Naive thymus-derived CD4-positive, alpha-beta T cell (primary cell): ENCODE measurements around the gene EXOC1. TPM values are rescaled to one million over a fixed set of nuclear protein-coding genes. Genes with fewer than 3 reads are reported as not detected.

Experiments
- ATAC-seq: fragments of 150-1000 bp; cut with Tn5 transposase; 2 replicates; pipeline ENCODE4 v1.10.0; 2021; ENCODE audit warnings: mild to moderate bottlenecking, moderate library complexity
- CTCF ChIA-PET: fragments of 350-600 bp; sonication (Branson Sonifier 250); formaldehyde crosslinking; loops from one replicate; lab custom pipeline; 2021; ENCODE audit warnings: antibody characterized with exemption; lab: Charles Lee
- POLR2A ChIA-PET: fragments of 350-600 bp; sonication (Branson Sonifier 250); formaldehyde crosslinking; loops from one replicate; lab custom pipeline; 2021; ENCODE audit warnings: antibody characterized with exemption, inconsistent platforms; lab: Charles Lee
- DNase-seq, 9 donors: peaks; one replicate each; pipeline versions ENCODE4 v3.0.0 to v3.0.0-alpha.2; 2020 to 2022; ENCODE audit warnings: mixed read lengths in 1 of 9
- H3K27ac ChIP-seq: one replicate; pipeline ENCODE4 v1.7.0; 2013; ENCODE audit warnings: mild to moderate bottlenecking, low read depth, low read length, moderate library complexity
- H3K27me3 ChIP-seq, 2 donors: one replicate each; pipeline ENCODE4 v1.7.0; 2013; ENCODE audit warnings: low read length in 2 of 2, mild to moderate bottlenecking in 2 of 2, moderate library complexity in 2 of 2; ENCODE audit not compliant: control insufficient read depth in 2 of 2, insufficient read depth in 2 of 2
- H3K36me3 ChIP-seq, 3 experiments: 1 replicate in 2 of 3; 2 replicates in 1 of 3; pipeline ENCODE4 v1.7.0; 2013; ENCODE audit warnings: low read length in 3 of 3, mild to moderate bottlenecking in 3 of 3, moderate library complexity in 1 of 3; ENCODE audit not compliant: insufficient read depth in 3 of 3, control insufficient read depth in 2 of 3
- H3K4me1 ChIP-seq, 2 donors: one replicate each; pipeline ENCODE4 v1.7.0; 2013; ENCODE audit warnings: low read length in 2 of 2, mild to moderate bottlenecking in 2 of 2, moderate library complexity in 1 of 2; ENCODE audit not compliant: control insufficient read depth in 2 of 2, insufficient read depth in 2 of 2
- H3K4me3 ChIP-seq: 2 replicates; pipeline ENCODE4 v1.7.0; 2013; ENCODE audit warnings: mild to moderate bottlenecking, low read length
- H3K9me3 ChIP-seq, 3 experiments: 1 replicate in 2 of 3; 2 replicates in 1 of 3; pipeline ENCODE4 v1.7.0; 2013; ENCODE audit warnings: low read length in 3 of 3; ENCODE audit not compliant: control insufficient read depth in 2 of 3
- H3K27ac Mint-ChIP-seq, 9 donors: one replicate each; pipeline ENCODE4 v1.8.0; 2020 to 2022; ENCODE audit warnings: mixed read lengths in 9 of 9, mild to moderate bottlenecking in 8 of 9, moderate library complexity in 5 of 9, inconsistent platforms in 2 of 9
- H3K27me3 Mint-ChIP-seq, 5 donors: one replicate each; pipeline ENCODE4 v1.8.0; 2021 to 2022; ENCODE audit warnings: mixed read lengths in 5 of 5, mild to moderate bottlenecking in 1 of 5
- H3K36me3 Mint-ChIP-seq, 5 donors: one replicate each; pipeline ENCODE4 v1.8.0; 2020 to 2022; ENCODE audit warnings: mixed read lengths in 5 of 5, mild to moderate bottlenecking in 3 of 5, inconsistent platforms in 1 of 5
- H3K4me1 Mint-ChIP-seq, 7 donors: one replicate each; pipeline ENCODE4 v1.8.0; 2020 to 2022; ENCODE audit warnings: mixed read lengths in 7 of 7, mild to moderate bottlenecking in 3 of 7, inconsistent platforms in 1 of 7
- H3K4me3 Mint-ChIP-seq, 10 donors: one replicate each; pipeline ENCODE4 v1.8.0; 2020 to 2022; ENCODE audit warnings: mild to moderate bottlenecking in 10 of 10, mixed read lengths in 10 of 10, moderate library complexity in 6 of 10, inconsistent platforms in 2 of 10
- H3K9me3 Mint-ChIP-seq, 11 donors: one replicate each; pipeline ENCODE4 v1.8.0; 2020 to 2022; ENCODE audit warnings: mixed read lengths in 11 of 11, mild to moderate bottlenecking in 4 of 11, inconsistent platforms in 1 of 11, moderate library complexity in 1 of 11
- intact Hi-C, 2 donors: fragments of 100-400 bp; cut with micrococcal nuclease; formaldehyde crosslinking; loops; one replicate each; pipeline ENCODE4 v1.15.1; 2023
- polyA plus RNA-seq, 2 donors: library from polyadenylated mRNA; unstranded; fragments of 300-500 nt; fragmentation: Illumina TruSeq; gene quantifications; one replicate each; pipeline ENCODE4 v1.2.3, GENCODE V29; 2021
- total RNA-seq, 6 experiments: library from RNA in 5 of 6; stranded (reverse) in 5 of 6; gene quantifications; 1 replicate in 5 of 6; 2 replicates in 1 of 6; pipeline ENCODE4 v1.2.3 and lab custom pipeline; 2021 to 2026

Gene EXOC1
- 10 to 100 TPM; 20.3 to 46.7 (median 32.1) TPM for total RNA-seq
- 10 to 100 TPM; 11.6 to 17.6 TPM for polyA plus RNA-seq
- total RNA-seq (lab: John Stamatoyannopoulos, UW): 57.5 reads per million, percentile 74 among the genes with 10 or more reads in this experiment

GRCh38 chr4:55853484-55854046 lies at the start of gene EXOC1:
Gene EXOC1 (plus strand): TSS chr4:55853648. CDS start chr4:55858324, 4,676 bp downstream.
- Histone ChIP-seq H3K4me1 (peaks cover 26 to 31% of the 10 kb centered on the region in 2 donors), H3K36me3 (peaks cover 0 to 4% (median 0%) of the 10 kb centered on the region in 3 experiments), H3K9me3 (no peaks in the 10 kb centered on the region), H3K27ac (peak within 1 kb of the TSS; percentile 87), H3K27me3 (no peaks in the 10 kb centered on the region), H3K4me3 (peak within 1 kb of the TSS; percentile 84)
- Mint-ChIP-seq H3K4me1 (peaks cover 22 to 48% (median 42%) of the 10 kb centered on the region in 7 donors), H3K27me3 (no peaks in the 10 kb centered on the region), H3K9me3 (peaks cover 0 to 2% (median 0%) of the 10 kb centered on the region in 11 donors), H3K36me3 (peaks cover 0 to 16% (median 4%) of the 10 kb centered on the region in 5 donors), H3K4me3 (peak within 1 kb of the TSS in 2 of 10 donors; percentile 34 to 69), H3K27ac (peak within 1 kb of the TSS in 7 of 9 donors; percentile 75 to 94 (median 90))
- ChIA-PET POLR2A (interaction anchor here (0.6 to 1.3 kb wide), 8 partner anchors 14 to 1055 kb away, joined by 3 to 8 read pairs (median 4); partner anchors contain the start of genes CEP135, PAICS and PPAT), CTCF (interaction anchor here (0.6 to 1.6 kb wide), 3 partner anchors 9 to 94 kb away, joined by 3 to 4 read pairs (median 3); no protein-coding TSS in a partner anchor)
- intact Hi-C loops: loop anchor here (1.0 to 10.0 kb wide), 21 partner anchors 13 to 1791 kb away; partner anchors contain the start of genes AASDH (in 2 of the 2), CEP135 (in 2 of the 2), CHIC2 (in 2 of the 2) and NOA1 (in 2 of the 2)
- ATAC-seq (peak; percentile 99), DNase-seq (peak; percentile 93 to 98 (median 94))

GRCh38 chr4:55807556-55807955 lies 45.9 kb upstream of the EXOC1 start:
- H3K9me3 ChIP-seq: no peaks in the 10 kb centered on the region
- no peak overlapping the region for H3K27ac Mint-ChIP-seq
- H3K27ac ChIP-seq: no peak overlapping the region
- H3K4me3 ChIP-seq: no peak overlapping the region
- no peaks in the 10 kb centered on the region for H3K27me3 ChIP-seq
- DNase-seq (no peak), ATAC-seq (no peak)
- no peaks in the 10 kb centered on the region for H3K4me1 Mint-ChIP-seq
- POLR2A ChIA-PET: no interaction called here
- H3K27me3 Mint-ChIP-seq: peaks cover 8 to 21% (median 14%) of the 10 kb centered on the region in 5 donors
- H3K9me3 Mint-ChIP-seq: peaks cover 0 to 3% (median 0%) of the 10 kb centered on the region in 11 donors
- H3K4me3 Mint-ChIP-seq: no peak overlapping the region
- intact Hi-C loops: no loop called here
- CTCF ChIA-PET: no interaction called here
- no peaks in the 10 kb centered on the region for H3K4me1 ChIP-seq
- H3K36me3 Mint-ChIP-seq: no peaks in the 10 kb centered on the region
- H3K36me3 ChIP-seq: no peaks in the 10 kb centered on the region

- no peak for ATAC-seq
These were observed 45.3 kb upstream of the EXOC1 start for GRCh38 chr4:55808186-55808585.

GRCh38 chr4:55808632-55809031 lies 44.8 kb upstream of the EXOC1 start:
- H3K27me3 Mint-ChIP-seq: peaks cover 7 to 24% (median 14%) of the 10 kb centered on the region in 5 donors
- no peak overlapping the region for H3K4me3 ChIP-seq
- intact Hi-C loops: no loop called here
- no peaks in the 10 kb centered on the region for H3K36me3 ChIP-seq
- no peaks in the 10 kb centered on the region for H3K4me1 ChIP-seq
- no peak overlapping the region for H3K27ac Mint-ChIP-seq
- ChIA-PET CTCF (no interaction called here), POLR2A (no interaction called here)
- peaks cover 0 to 3% (median 0%) of the 10 kb centered on the region in 11 donors for H3K9me3 Mint-ChIP-seq
- H3K36me3 Mint-ChIP-seq: no peaks in the 10 kb centered on the region
- no peaks in the 10 kb centered on the region for H3K9me3 ChIP-seq
- no peak overlapping the region for H3K27ac ChIP-seq
- no peak for ATAC-seq
- H3K4me3 Mint-ChIP-seq: no peak overlapping the region
- no peaks in the 10 kb centered on the region for H3K27me3 ChIP-seq
- H3K4me1 Mint-ChIP-seq: no peaks in the 10 kb centered on the region
- no peak for DNase-seq

More at GRCh38 chr4:55808186-55808585, 45.3 kb upstream of the EXOC1 start:
- CTCF ChIA-PET: no interaction called here
- Histone ChIP-seq H3K4me1 (no peaks in the 10 kb centered on the region), H3K27ac (no peak overlapping the region), H3K4me3 (no peak overlapping the region), H3K9me3 (no peaks in the 10 kb centered on the region), H3K27me3 (no peaks in the 10 kb centered on the region), H3K36me3 (no peaks in the 10 kb centered on the region)
- Mint-ChIP-seq H3K36me3 (no peaks in the 10 kb centered on the region), H3K27me3 (peaks cover 8 to 24% (median 14%) of the 10 kb centered on the region in 5 donors), H3K4me3 (no peak overlapping the region), H3K27ac (no peak overlapping the region), H3K4me1 (no peaks in the 10 kb centered on the region), H3K9me3 (peaks cover 0 to 3% (median 0%) of the 10 kb centered on the region in 11 donors)
- intact Hi-C loops: no loop called here
- DNase-seq: no peak
- POLR2A ChIA-PET: no interaction called here

GRCh38 chr4:55817691-55818090 lies 35.8 kb upstream of the EXOC1 start:
- no peaks in the 10 kb centered on the region for H3K9me3 ChIP-seq
- no peak overlapping the region for H3K27ac ChIP-seq
- CTCF ChIA-PET: interaction anchor here (1.4 kb wide), 1 partner anchor 49 kb away, joined by 4 read pairs; no protein-coding TSS in a partner anchor
- peaks cover 2 to 9% (median 8%) of the 10 kb centered on the region in 7 donors for H3K4me1 Mint-ChIP-seq
- H3K9me3 Mint-ChIP-seq: peaks cover 0 to 8% (median 0%) of the 10 kb centered on the region in 11 donors
- intact Hi-C loops: no loop called here
- no peak overlapping the region for H3K4me3 Mint-ChIP-seq
- H3K27me3 Mint-ChIP-seq: peaks cover 11 to 28% (median 18%) of the 10 kb centered on the region in 5 donors
- no peaks in the 10 kb centered on the region for H3K27me3 ChIP-seq
- DNase-seq (no peak), ATAC-seq (no peak)
- no peak overlapping the region for H3K27ac Mint-ChIP-seq
- no peaks in the 10 kb centered on the region for H3K36me3 ChIP-seq
- POLR2A ChIA-PET: no interaction called here
- no peaks in the 10 kb centered on the region for H3K4me1 ChIP-seq
- no peak overlapping the region for H3K4me3 ChIP-seq
- peaks cover 0 to 3% (median 0%) of the 10 kb centered on the region in 5 donors for H3K36me3 Mint-ChIP-seq

GRCh38 chr4:55819634-55820033 lies 33.8 kb upstream of the EXOC1 start, which contains the start of gene EXOC1L:
Gene EXOC1L (plus strand): TSS chr4:55819790. CDS start chr4:55820027, 237 bp downstream.
- H3K36me3 Mint-ChIP-seq: peaks cover 0 to 3% (median 0%) of the 10 kb centered on the region in 5 donors
- ATAC-seq (no peak), DNase-seq (peak in 2 of 9 donors; percentile 1 to 3)
- H3K36me3 ChIP-seq: no peaks in the 10 kb centered on the region
- ChIA-PET CTCF (no interaction called here), POLR2A (no interaction called here)
- intact Hi-C loops: no loop called here
- peaks cover 0 to 8% (median 0%) of the 10 kb centered on the region in 11 donors for H3K9me3 Mint-ChIP-seq
- H3K9me3 ChIP-seq: no peaks in the 10 kb centered on the region
- H3K4me1 Mint-ChIP-seq: peaks cover 2 to 9% (median 8%) of the 10 kb centered on the region in 7 donors
- H3K27me3 ChIP-seq: no peaks in the 10 kb centered on the region
- H3K4me3 Mint-ChIP-seq: peak within 1 kb of the TSS in 9 of 10 donors; percentile 39 to 77 (median 62)
- H3K27me3 Mint-ChIP-seq: peaks cover 12 to 29% (median 18%) of the 10 kb centered on the region in 5 donors
- H3K27ac Mint-ChIP-seq: peak within 1 kb of the TSS in 1 of 9 donors; percentile 8
- H3K4me1 ChIP-seq: no peaks in the 10 kb centered on the region
- no peak within 1 kb of the TSS for H3K4me3 ChIP-seq
- no peak within 1 kb of the TSS for H3K27ac ChIP-seq
